ACC112 (cell line): Measurements from ENCODE around the gene SNX10.

ENCODE experiments used
- H2AFZ ChIP-seq: fragments of 200-600 bp; sonication (generic); one replicate; pipeline ENCODE4 v1.6.0; 2017; ENCODE audit warnings: antibody characterized with exemption, low read length; ENCODE audit not compliant: unreplicated experiment
- H3K27ac ChIP-seq: fragments of 200-600 bp; sonication (generic); 2 replicates; pipeline ENCODE4 v1.5.1; 2014; ENCODE audit warnings: low read depth, mild to moderate bottlenecking, antibody characterized with exemption, low read length, moderate library complexity
- H3K27me3 ChIP-seq: fragments of 200-600 bp; sonication (generic); 2 replicates; pipeline ENCODE4 v1.6.1; 2014; ENCODE audit warnings: mild to moderate bottlenecking, antibody characterized with exemption, low read length, moderate library complexity, mixed read lengths; ENCODE audit not compliant: insufficient read depth
- H3K36me3 ChIP-seq: fragments of 200-600 bp; sonication (generic); 2 replicates; pipeline ENCODE4 v1.6.1; 2016; ENCODE audit warnings: mild to moderate bottlenecking, antibody characterized with exemption, low read length, moderate library complexity, mixed read lengths; ENCODE audit not compliant: insufficient read depth
- H3K4me1 ChIP-seq: fragments of 200-600 bp; sonication (generic); one replicate; pipeline ENCODE4 v1.6.1; 2016; ENCODE audit warnings: low read length, mixed read lengths; ENCODE audit not compliant: insufficient read depth, unreplicated experiment, control insufficient read depth
- H3K4me3 ChIP-seq: fragments of 200-600 bp; sonication (generic); 2 replicates; pipeline ENCODE4 v1.5.1; 2014; ENCODE audit warnings: mild to moderate bottlenecking, low read depth, low read length
- H3K79me2 ChIP-seq: fragments of 200-600 bp; sonication (generic); one replicate; pipeline ENCODE4 v1.6.0; 2016; ENCODE audit warnings: low read length; ENCODE audit not compliant: control insufficient read depth, unreplicated experiment, insufficient read depth

SNX10 gene

DNA sequence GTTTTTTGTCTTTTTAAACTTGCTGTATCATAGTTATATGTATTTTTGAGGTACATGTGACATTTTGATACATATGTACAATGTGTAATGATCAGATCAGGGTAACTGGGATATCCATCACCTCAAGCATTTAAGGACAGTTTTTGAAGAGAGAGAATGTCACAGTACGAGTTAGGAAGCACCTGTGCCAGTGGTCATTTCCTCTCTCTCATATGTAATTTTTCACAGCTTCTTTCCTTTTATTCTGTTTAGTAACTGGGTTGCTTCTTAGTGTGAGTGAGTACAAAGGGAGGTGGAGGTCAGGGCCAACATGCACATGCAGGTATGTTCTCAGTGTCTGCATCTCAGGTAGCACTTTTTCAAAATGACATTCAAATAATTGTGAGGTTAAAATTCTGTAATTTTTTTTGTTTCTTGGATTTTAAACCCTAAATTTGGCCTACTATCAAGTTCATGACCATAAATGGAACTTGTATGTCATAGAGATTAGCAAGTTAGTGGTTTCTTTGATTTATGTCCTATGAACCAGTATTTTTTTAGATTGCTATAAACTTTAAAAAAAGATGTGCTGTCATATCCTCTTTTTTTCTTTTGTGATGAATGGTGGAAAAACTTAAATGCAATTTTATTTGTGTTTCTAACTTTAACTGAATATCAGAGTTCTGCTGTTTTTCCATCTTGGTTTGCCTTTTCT is 42.7 kb downstream of the SNX10 start:
- no peaks in the 10 kb centered on the region for H3K4me1 ChIP-seq
- no peak overlapping the region for H3K27ac ChIP-seq
- no peaks in the 10 kb centered on the region for H3K36me3 ChIP-seq
- H3K4me3 ChIP-seq = no peak overlapping the region
- H2AFZ ChIP-seq = no peak overlapping the region
- no peaks in the 10 kb centered on the region for H3K27me3 ChIP-seq
- no peaks in the 10 kb centered on the region for H3K79me2 ChIP-seq

DNA sequence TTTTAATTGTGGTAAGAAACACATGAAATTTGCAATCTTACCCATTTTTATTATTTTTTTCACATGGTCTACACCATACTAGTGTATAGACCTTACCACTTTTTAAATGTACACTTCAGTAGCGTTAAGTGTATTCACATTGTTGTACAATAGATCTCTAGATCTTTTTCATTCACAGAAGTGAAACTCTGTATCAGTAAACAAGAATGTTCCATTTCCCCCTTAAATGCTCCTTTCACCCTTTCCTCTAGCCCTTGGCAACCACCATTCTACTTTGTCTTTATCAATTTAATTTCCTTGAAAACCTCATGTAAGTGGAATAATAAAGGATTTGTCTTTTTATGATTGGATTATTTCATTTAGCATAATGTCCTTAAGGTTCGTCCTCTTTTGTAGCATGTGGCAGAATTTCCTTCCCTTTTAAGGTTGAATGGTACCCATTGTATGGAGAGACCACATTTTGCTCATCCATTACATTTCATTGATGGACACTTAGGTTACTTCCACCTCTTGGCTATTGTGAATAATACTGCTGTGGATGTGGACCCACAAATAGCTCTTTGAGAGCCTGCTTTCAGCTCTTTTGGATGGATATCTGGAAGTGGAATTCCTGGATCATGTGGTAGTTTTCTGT is 45.7 kb downstream of the SNX10 start:
- Histone ChIP-seq H3K4me1 (no peaks in the 10 kb centered on the region), H3K79me2 (no peaks in the 10 kb centered on the region), H3K27ac (no peak overlapping the region), H3K4me3 (no peak overlapping the region), H3K27me3 (no peaks in the 10 kb centered on the region), H3K36me3 (no peaks in the 10 kb centered on the region), H2AFZ (no peak overlapping the region)

DNA sequence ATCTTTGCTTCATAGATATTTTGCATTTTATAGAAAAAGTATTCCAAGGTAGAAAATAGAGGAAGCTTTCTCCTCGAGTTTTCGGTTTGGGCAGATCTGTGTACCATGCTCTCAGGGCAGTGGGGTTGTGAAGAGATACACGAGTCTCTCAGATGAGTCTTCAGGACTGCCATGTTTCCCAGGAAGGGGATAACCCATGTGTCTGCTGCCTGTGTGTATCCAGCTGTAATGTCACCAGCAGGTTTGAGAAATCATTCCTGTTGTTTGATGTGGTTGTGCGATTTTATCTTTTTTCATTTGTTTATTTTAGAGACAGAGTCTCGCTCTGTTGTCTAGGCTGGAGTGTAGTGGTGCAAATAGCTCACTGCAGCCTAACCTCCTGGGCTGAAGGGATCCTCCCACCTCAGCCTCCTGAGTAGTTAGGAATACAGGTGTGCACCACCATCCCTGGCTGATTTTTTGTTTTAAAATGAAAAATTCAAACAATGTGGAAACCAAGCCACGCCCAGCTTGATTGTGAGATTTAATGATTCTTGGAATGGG is 48.9 kb downstream of the SNX10 start:
- Histone ChIP-seq H2AFZ (no peak overlapping the region), H3K27me3 (no peaks in the 10 kb centered on the region), H3K4me1 (no peaks in the 10 kb centered on the region), H3K36me3 (no peaks in the 10 kb centered on the region), H3K27ac (no peak overlapping the region), H3K79me2 (no peaks in the 10 kb centered on the region), H3K4me3 (no peak overlapping the region)

DNA sequence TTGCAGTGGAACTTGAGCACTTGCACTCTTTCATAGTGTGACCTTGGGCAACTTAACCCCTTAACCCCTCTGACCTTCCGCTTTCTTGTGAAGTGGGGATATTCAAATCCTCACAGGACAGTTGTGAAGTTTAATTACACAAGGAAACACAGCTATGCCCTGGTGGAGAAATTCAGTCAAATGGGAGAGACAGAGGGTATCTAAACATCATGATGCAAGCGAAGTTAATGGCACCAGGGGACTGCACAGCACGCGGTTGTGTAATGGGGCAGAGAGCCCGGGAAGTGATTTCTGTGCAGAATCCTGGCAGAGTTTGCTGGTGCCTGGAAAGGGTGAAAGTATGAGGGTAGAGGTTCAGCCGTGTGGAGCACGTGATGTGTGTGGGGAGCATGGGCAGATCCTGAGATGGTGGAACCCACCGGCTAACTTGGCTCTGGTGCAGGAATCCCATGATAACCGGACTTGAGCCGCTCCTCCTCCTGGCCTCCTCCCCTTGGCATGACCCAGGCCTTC is 51.7 kb downstream of the SNX10 start:
- H3K79me2 ChIP-seq = no peaks in the 10 kb centered on the region
- H3K4me1 ChIP-seq = peaks cover 5% of the 10 kb centered on the region

DNA sequence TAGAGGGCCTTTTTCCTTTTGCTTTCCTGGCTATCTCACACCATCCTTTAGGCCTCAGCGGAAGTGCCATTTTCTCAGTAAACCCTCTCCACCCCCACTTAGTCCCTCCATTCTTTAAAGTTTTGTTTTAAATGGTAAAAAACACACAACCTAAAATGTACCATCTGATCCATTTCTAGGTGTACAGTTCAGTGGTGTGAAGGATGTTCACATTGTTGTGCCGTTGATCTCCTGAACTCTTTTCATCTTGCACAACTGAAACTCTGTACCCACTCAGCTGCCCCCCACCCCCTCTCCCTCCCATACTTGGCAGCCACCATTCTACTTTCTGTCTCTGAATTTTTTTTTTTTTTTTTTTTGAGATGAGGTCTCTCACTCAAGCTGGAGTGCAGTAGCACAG is 52.2 kb downstream of the SNX10 start:
- no peak overlapping the region for H3K27ac ChIP-seq
- H2AFZ ChIP-seq = no peak overlapping the region
- no peaks in the 10 kb centered on the region for H3K79me2 ChIP-seq
- H3K4me3 ChIP-seq = no peak overlapping the region
- no peaks in the 10 kb centered on the region for H3K36me3 ChIP-seq
- no peaks in the 10 kb centered on the region for H3K27me3 ChIP-seq
- peaks cover 5% of the 10 kb centered on the region for H3K4me1 ChIP-seq

More for the DNA sequence above, 51.7 kb downstream of the SNX10 start:
- H3K36me3 ChIP-seq = no peaks in the 10 kb centered on the region
- no peaks in the 10 kb centered on the region for H3K27me3 ChIP-seq
- H3K4me3 ChIP-seq = no peak overlapping the region
- no peak overlapping the region for H2AFZ ChIP-seq
- H3K27ac ChIP-seq = no peak overlapping the region

DNA sequence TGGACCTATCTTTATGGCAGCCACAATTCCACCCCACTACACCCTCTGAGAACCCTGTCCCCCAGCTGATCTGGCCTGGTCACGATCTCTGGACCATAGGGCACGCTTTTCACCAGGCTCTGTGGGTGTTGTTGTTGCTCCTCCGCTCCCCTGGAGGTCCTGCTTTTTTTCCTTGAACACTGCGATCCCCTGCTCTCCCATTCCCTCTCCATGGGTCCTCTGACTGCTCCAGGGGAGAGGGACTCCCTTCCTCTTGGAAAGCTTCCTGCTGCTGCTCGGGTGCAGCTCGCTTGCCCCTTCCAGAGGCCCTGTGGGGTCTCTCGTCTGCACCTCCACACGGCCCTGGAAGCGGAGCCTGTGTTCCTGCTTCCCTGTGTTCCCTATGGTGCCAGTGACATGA is 53.5 kb downstream of the SNX10 start:
- Histone ChIP-seq H3K27ac (no peak overlapping the region), H3K36me3 (no peaks in the 10 kb centered on the region), H3K4me3 (no peak overlapping the region), H3K27me3 (no peaks in the 10 kb centered on the region), H3K4me1 (peaks cover 5% of the 10 kb centered on the region), H2AFZ (no peak overlapping the region), H3K79me2 (no peaks in the 10 kb centered on the region)

DNA sequence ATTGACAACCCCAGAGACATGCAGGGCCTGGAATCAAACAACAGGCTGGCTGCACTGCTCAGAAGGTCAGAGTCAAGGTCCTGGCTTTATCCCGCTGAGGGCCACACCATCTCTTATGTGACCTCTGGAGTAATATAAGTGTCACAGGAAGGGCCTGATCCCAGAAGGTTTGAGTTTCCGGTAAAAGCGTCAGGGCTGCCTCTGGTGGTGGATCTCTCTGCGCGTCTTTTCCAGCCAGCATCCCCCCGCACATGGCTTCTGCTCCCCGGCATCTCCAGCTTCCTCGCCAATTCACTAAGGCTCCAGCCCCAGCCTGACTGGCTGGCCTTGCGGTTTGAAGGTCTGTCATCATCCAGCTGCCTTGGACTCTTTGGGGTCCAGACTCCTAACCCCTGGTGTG is 54.2 kb downstream of the SNX10 start:
- Histone ChIP-seq H3K27me3 (no peaks in the 10 kb centered on the region), H2AFZ (no peak overlapping the region), H3K4me1 (peaks cover 5% of the 10 kb centered on the region), H3K36me3 (no peaks in the 10 kb centered on the region), H3K27ac (no peak overlapping the region), H3K79me2 (no peaks in the 10 kb centered on the region), H3K4me3 (no peak overlapping the region)

DNA sequence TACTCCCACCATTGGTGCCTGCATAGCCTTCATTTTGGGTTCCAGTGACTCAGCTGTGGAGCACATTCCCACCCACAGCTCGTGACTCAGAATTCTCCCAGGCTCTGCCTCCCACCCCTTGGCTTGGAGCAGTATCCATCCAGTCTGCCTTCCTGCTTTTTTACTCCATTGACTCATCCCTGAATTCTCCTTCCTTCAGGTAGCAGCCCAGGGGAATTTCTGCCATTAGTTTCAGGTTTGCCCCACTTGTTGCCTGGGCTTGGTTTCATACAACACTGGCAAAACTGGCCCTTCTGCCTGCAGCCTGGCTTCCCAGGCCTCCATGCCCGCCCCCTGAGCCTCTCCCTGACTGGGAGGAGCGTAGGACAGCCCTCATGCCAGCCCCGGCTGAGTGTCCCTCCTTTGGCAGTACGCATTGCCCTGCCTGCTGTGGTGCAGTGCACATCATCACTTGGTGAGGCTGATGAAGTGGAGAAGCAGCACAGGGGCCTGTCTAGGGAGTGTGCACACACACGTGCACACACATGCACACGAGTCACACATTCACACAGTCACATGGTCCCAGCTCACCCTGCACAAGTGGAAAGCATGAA is 55.0 kb downstream of the SNX10 start:
- Histone ChIP-seq H3K27ac (no peak overlapping the region), H3K4me1 (peaks cover 5% of the 10 kb centered on the region), H2AFZ (no peak overlapping the region), H3K4me3 (no peak overlapping the region), H3K27me3 (no peaks in the 10 kb centered on the region), H3K36me3 (no peaks in the 10 kb centered on the region), H3K79me2 (no peaks in the 10 kb centered on the region)

DNA sequence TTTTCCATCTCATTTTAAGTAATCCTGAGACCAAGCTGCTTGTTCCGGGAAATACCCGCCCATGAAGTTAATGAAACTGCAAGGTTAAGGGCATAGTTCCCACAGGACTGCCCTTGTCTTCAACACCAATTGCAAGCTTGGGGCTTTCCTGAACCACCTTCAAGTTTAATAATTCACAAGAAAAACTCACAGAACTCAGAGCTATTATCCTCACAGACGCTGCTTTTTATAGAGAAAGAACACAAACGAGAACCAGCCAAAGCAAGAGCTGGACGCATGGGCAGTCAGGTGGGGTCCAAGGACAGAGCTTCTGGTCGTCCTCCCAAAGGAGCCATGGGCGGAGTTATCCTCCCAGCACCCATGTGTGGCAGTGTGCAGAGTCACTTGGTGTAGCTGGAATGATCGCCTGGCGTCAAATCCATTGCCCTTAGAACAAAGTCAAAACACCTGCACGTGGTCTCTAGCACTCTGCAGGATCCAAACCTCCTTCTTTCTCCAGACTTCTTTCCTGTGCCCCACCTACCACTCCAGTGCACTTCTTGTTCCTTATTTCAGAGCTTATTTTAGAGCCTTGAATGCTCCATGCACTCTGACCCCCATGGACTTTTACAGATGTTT is 56.7 kb downstream of the SNX10 start:
- Histone ChIP-seq H3K36me3 (no peaks in the 10 kb centered on the region), H3K4me1 (peaks cover 5% of the 10 kb centered on the region), H3K79me2 (no peaks in the 10 kb centered on the region), H3K4me3 (no peak overlapping the region), H3K27ac (no peak overlapping the region), H3K27me3 (no peaks in the 10 kb centered on the region), H2AFZ (no peak overlapping the region)

DNA sequence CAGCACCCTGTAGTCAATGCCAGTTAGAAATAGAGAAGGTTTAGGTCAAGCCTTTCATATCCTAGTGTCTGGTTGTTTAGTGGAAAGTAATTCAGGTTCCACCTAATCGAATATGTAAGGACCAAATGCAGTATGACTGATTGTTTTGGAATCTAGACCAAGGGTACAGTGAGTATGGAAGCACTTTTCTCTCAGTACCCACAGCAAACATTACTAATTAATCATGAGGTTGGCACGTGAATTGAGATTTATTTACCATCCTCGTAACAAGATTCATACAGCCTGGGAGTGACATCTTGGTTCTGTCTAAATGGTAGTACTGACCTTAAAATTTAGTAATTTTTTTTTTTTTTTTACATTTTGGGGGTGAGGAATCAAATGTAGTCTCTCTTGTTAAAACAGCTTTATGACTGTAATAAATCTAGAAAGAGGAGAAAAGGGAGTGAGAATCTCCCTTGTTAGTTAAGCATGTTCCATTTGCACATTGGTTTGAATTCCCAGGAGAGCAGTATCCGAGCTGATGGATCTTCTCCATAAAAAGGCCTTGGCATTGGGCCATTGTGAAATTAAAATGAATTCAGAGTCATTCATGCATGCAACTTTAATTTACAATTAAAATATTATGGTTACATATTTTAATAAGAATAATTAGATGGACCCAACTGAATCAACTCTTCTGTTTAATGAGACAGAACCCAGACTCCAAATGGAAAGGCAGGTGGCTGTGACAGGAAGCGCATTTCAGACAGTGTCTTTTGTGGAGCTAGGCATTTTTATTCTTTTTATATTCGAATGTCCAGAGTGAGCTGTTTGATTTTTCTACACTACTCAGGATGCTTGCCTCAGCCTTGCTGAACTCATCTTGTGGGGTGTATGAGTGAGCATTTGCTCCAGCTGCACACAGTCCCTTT is 57.6 kb downstream of the SNX10 start:
- no peaks in the 10 kb centered on the region for H3K79me2 ChIP-seq
- no peaks in the 10 kb centered on the region for H3K27me3 ChIP-seq
- peaks cover 5% of the 10 kb centered on the region for H3K4me1 ChIP-seq
- no peak overlapping the region for H3K4me3 ChIP-seq
- H2AFZ ChIP-seq = no peak overlapping the region
- no peaks in the 10 kb centered on the region for H3K36me3 ChIP-seq
- H3K27ac ChIP-seq = no peak overlapping the region
